Muscle of leg (tissue), 11 donors: Measurements from ENCODE around the gene GABRP. TPM values are rescaled to one million over a fixed set of nuclear protein-coding genes. Genes with fewer than 3 reads are reported as not detected.
"Not testable (repeated sequence)": the region's sequence is repeated elsewhere in the genome, so short reads cannot be mapped to it uniquely, and the experiment has no call there.

ENCODE experiments used
- DNase-seq: peaks from one replicate; pipeline ENCODE4 v3.0.0; 2013
- H3K27ac ChIP-seq: one replicate; pipeline ENCODE4 v1.5.1; 2013; ENCODE audit warnings: mild to moderate bottlenecking, low read length, control low read depth
- H3K27me3 ChIP-seq: one replicate; pipeline ENCODE4 v1.6.1; 2013; ENCODE audit warnings: low read length; ENCODE audit not compliant: control insufficient read depth, insufficient read depth
- H3K36me3 ChIP-seq: one replicate; pipeline ENCODE4 v1.6.1; 2013; ENCODE audit warnings: low read length; ENCODE audit not compliant: control insufficient read depth, insufficient read depth
- H3K4me1 ChIP-seq: one replicate; pipeline ENCODE4 v1.6.1; 2013; ENCODE audit warnings: low read length; ENCODE audit not compliant: control insufficient read depth, insufficient read depth
- H3K4me3 ChIP-seq: one replicate; pipeline ENCODE4 v1.5.1; 2013; ENCODE audit warnings: low read length, control low read depth
- H3K9me3 ChIP-seq: replicated peaks from 2 replicates; pipeline ENCODE4 v1.6.1; 2013; ENCODE audit warnings: low read depth, low read length; ENCODE audit not compliant: control insufficient read depth
- WGBS: methylation state at CpG from one replicate; pipeline ENCODE4 v1.1.5; 2013; ENCODE audit warnings: missing lambda C conversion rate; ENCODE audit not compliant: insufficient coverage; 5-methylcytosine and 5-hydroxymethylcytosine counted together
- polyA plus RNA-seq, 8 donors: library from polyadenylated mRNA; unstranded; fragments of 120-200 nt; gene quantifications; one replicate each; pipeline versions ENCODE4 v1.2.1 to v1.2.3, GENCODE V29; 2013; ENCODE audit warnings: inconsistent platforms in 1 of 8, low replicate concordance in 1 of 8; ENCODE audit not compliant: insufficient read length in 8 of 8, insufficient read depth in 1 of 8
- total RNA-seq: library from RNA; stranded (reverse); fragments of 120-200 nt; gene quantifications from one replicate; pipeline ENCODE4 v1.2.4, GENCODE V29; 2013

GABRP gene
- total and polyA plus RNA-seq, 9 donors, result 0.13 to 1.2 (median 0.63) TPM

GRCh38 chr5:170821257-170821800, 37.8 kb downstream of the GABRP start:
- DNase-seq, result no peak

GRCh38 chr5:170826117-170826516, 42.6 kb downstream of the GABRP start:
- Histone ChIP-seq H3K36me3 (no peaks in the 10 kb centered on the region), H3K9me3 (no peaks in the 10 kb centered on the region), H3K27ac (no peak overlapping the region), H3K4me3 (no peak overlapping the region), H3K27me3 (no peaks in the 10 kb centered on the region), H3K4me1 (no peaks in the 10 kb centered on the region)
- 67% methylated on average over 1 of the region's 2 CpGs for WGBS
- DNase-seq, result no peak

More at GRCh38 chr5:170821257-170821800, 37.8 kb downstream of the GABRP start:
- WGBS, result no CpG with 5 or more reads among the region's 4 CpGs
- H3K9me3 ChIP-seq, result no peaks in the 10 kb centered on the region
- H3K4me3 ChIP-seq, result no peak overlapping the region
- H3K4me1 ChIP-seq, result no peaks in the 10 kb centered on the region
- no peak overlapping the region for H3K27ac ChIP-seq
- no peaks in the 10 kb centered on the region for H3K27me3 ChIP-seq
- no peaks in the 10 kb centered on the region for H3K36me3 ChIP-seq

- H3K4me1 ChIP-seq, result no peaks in the 10 kb centered on the region
- H3K4me3 ChIP-seq, result no peak overlapping the region
- no peak for DNase-seq
- H3K27ac ChIP-seq, result no peak overlapping the region
- 63% methylated on average over 4 of the region's 7 CpGs for WGBS
- no peaks in the 10 kb centered on the region for H3K27me3 ChIP-seq
- no peaks in the 10 kb centered on the region for H3K36me3 ChIP-seq
- no peaks in the 10 kb centered on the region for H3K9me3 ChIP-seq
These were observed 48.7 kb downstream of the GABRP start for GRCh38 chr5:170832241-170832640.

GRCh38 chr5:170833981-170834380, 50.5 kb downstream of the GABRP start:
- not testable (repeated sequence) for H3K36me3 ChIP-seq, H3K9me3 ChIP-seq, H3K4me1 ChIP-seq, DNase-seq, H3K4me3 ChIP-seq, H3K27ac ChIP-seq, H3K27me3 ChIP-seq
- 86% methylated on average over 2 of the region's 2 CpGs for WGBS

GRCh38 chr5:170836226-170836625, 52.7 kb downstream of the GABRP start:
- no peaks in the 10 kb centered on the region for H3K36me3 ChIP-seq
- no peaks in the 10 kb centered on the region for H3K4me1 ChIP-seq
- H3K27ac ChIP-seq, result no peak overlapping the region
- no peaks in the 10 kb centered on the region for H3K27me3 ChIP-seq
- H3K9me3 ChIP-seq, result no peaks in the 10 kb centered on the region
- no peak for DNase-seq
- no peak overlapping the region for H3K4me3 ChIP-seq
- WGBS, result 69% methylated on average over 2 of the region's 4 CpGs

GRCh38 chr5:170843870-170844269, 60.3 kb downstream of the GABRP start:
- no CpG with 5 or more reads among the region's 2 CpGs for whole genome bisulfite sequencing
- no peak overlapping the region for H3K27ac ChIP-seq

GRCh38 chr5:170844651-170845050, 61.1 kb downstream of the GABRP start:
- Histone ChIP-seq H3K27me3 (no peaks in the 10 kb centered on the region), H3K27ac (no peak overlapping the region), H3K36me3 (no peaks in the 10 kb centered on the region), H3K4me3 (no peak overlapping the region), H3K9me3 (no peaks in the 10 kb centered on the region), H3K4me1 (no peaks in the 10 kb centered on the region)
- no peak for DNase-seq
- WGBS, result 80% methylated on average over 1 of the region's 2 CpGs

More at GRCh38 chr5:170843870-170844269, 60.3 kb downstream of the GABRP start:
- Histone ChIP-seq H3K27me3 (no peaks in the 10 kb centered on the region), H3K4me1 (no peaks in the 10 kb centered on the region), H3K4me3 (no peak overlapping the region), H3K36me3 (no peaks in the 10 kb centered on the region), H3K9me3 (no peaks in the 10 kb centered on the region)
- DNase-seq, result no peak

GRCh38 chr5:170846416-170846815, 62.9 kb downstream of the GABRP start:
- no peak for DNase-seq
- H3K4me3 ChIP-seq, result no peak overlapping the region
- H3K27ac ChIP-seq, result no peak overlapping the region
- no peaks in the 10 kb centered on the region for H3K4me1 ChIP-seq
- no peaks in the 10 kb centered on the region for H3K27me3 ChIP-seq
- H3K36me3 ChIP-seq, result no peaks in the 10 kb centered on the region
- H3K9me3 ChIP-seq, result no peaks in the 10 kb centered on the region

GRCh38 chr5:170846846-170847245, 63.3 kb downstream of the GABRP start:
- H3K9me3 ChIP-seq, result no peaks in the 10 kb centered on the region
- H3K27me3 ChIP-seq, result no peaks in the 10 kb centered on the region
- no peak overlapping the region for H3K27ac ChIP-seq
- H3K36me3 ChIP-seq, result no peaks in the 10 kb centered on the region
- H3K4me3 ChIP-seq, result no peak overlapping the region
- no peak for DNase-seq
- no peaks in the 10 kb centered on the region for H3K4me1 ChIP-seq

GRCh38 chr5:170848033-170848432, 64.5 kb downstream of the GABRP start:
- Histone ChIP-seq H3K4me3 (no peak overlapping the region), H3K36me3 (no peaks in the 10 kb centered on the region), H3K4me1 (no peaks in the 10 kb centered on the region), H3K27ac (no peak overlapping the region), H3K9me3 (no peaks in the 10 kb centered on the region), H3K27me3 (no peaks in the 10 kb centered on the region)
- DNase-seq, result no peak
- no CpG with 5 or more reads among the region's 5 CpGs for WGBS

GRCh38 chr5:170849374-170849773, 65.8 kb downstream of the GABRP start:
- Histone ChIP-seq H3K4me3 (no peak overlapping the region), H3K27ac (no peak overlapping the region), H3K4me1 (no peaks in the 10 kb centered on the region), H3K36me3 (no peaks in the 10 kb centered on the region), H3K9me3 (no peaks in the 10 kb centered on the region), H3K27me3 (no peaks in the 10 kb centered on the region)
- no peak for DNase-seq
- no CpG with 5 or more reads among the region's 2 CpGs for WGBS
